NK-92 (cell line): Measurements from ENCODE around the gene KPNA5.

Experiments
- DNase-seq: peaks from one replicate; lab custom pipeline; 2025; ENCODE audit not compliant: unreplicated experiment; lab: John Stamatoyannopoulos, UW

The KPNA5 gene

GRCh38 chr6:116779573-116780164 lies 98.7 kb downstream of the KPNA5 start:
- no peak for DNase-seq

- DNase-seq = no peak
Observed at GRCh38 chr6:116783852-116784251, 102.8 kb downstream of the KPNA5 start.
